HCT116 (cell line): Measurements from ENCODE around the gene TSPAN14. TPM values are rescaled to one million over a fixed set of nuclear protein-coding genes. Genes with fewer than 3 reads are reported as not detected.

Experiments used
- ATAC-seq: fragments of 200-7000 bp; cut with Tn5 transposase; 2 replicates; pipeline ENCODE4 v1.9.1; 2020; ENCODE audit warnings: mild to moderate bottlenecking, moderate library complexity
- BruUV-seq: library from RNA; stranded (reverse); fragments of 400-500 nt; replicated peaks from 2 replicates; lab custom pipeline; 2021; lab: Mats Ljungman, UMichigan
- CTCF ChIA-PET: fragments of 300-600 bp; sonication (Branson Sonifier 250); formaldehyde crosslinking; loops from one replicate; lab custom pipeline; 2021; ENCODE audit warnings: antibody characterized with exemption; lab: Charles Lee
- POLR2A ChIA-PET: fragments of 300-600, 350-600 bp; sonication (Branson Sonifier 250); formaldehyde crosslinking; loops from one replicate; lab custom pipeline; 2021; ENCODE audit warnings: antibody characterized with exemption; lab: Charles Lee
- RAD21 ChIA-PET, 2 experiments: fragments of 300-600 bp; sonication (Branson Sonifier 250); formaldehyde crosslinking; loops; one replicate each; lab custom pipeline; 2023; ENCODE audit warnings: low total read pairs in 2 of 2; ENCODE audit not compliant: uncharacterized antibody in 2 of 2, unreplicated experiment in 2 of 2, low non-redundant PET in 1 of 2; lab: Charles Lee
- DNase-seq: peaks from one replicate; pipeline ENCODE4 v3.0.0-alpha.2; 2010; ENCODE audit warnings: low read depth, low spot score
- H2AFZ ChIP-seq: fragments of 200-600 bp; shearing (Covaris generic), sonication (generic); 2 replicates; pipeline ENCODE4 v1.6.1; 2017; ENCODE audit warnings: low read depth, mixed run types, mixed read lengths, antibody characterized with exemption, low read length; ENCODE audit not compliant: poor library complexity, severe bottlenecking
- H3K27ac ChIP-seq: 2 replicates; pipeline ENCODE4 v1.5.1; 2012; ENCODE audit warnings: low read depth, low read length
- H3K27me3 ChIP-seq: fragments of 200-600 bp; sonication (generic); 2 replicates; pipeline ENCODE4 v1.6.1; 2016; ENCODE audit warnings: mixed run types, low read length, mixed read lengths; ENCODE audit not compliant: insufficient read depth
- H3K36me3 ChIP-seq, 2 experiments: fragments of 200-500 bp in 1 of 2; fragments of 200-600 bp in 1 of 2; sonication (Bioruptor generic) in 1 of 2; sonication (generic) in 1 of 2; 2 replicates each; pipeline versions ENCODE4 v1.5.1 to v1.6.1; 2014 to 2016; ENCODE audit warnings: low read length in 2 of 2, inconsistent platforms in 1 of 2, mixed read lengths in 1 of 2, mixed run types in 1 of 2; ENCODE audit not compliant: insufficient read depth in 2 of 2, control insufficient read depth in 1 of 2
- H3K4me1 ChIP-seq, 2 experiments: fragments of 200-600 bp in 1 of 2; sonication (generic) in 1 of 2; 2 replicates each; pipeline versions ENCODE4 v1.5.1 to v1.6.1; 2012 to 2017; ENCODE audit warnings: low read length in 2 of 2, inconsistent platforms in 1 of 2, mild to moderate bottlenecking in 1 of 2, mixed read lengths in 1 of 2, mixed run types in 1 of 2, moderate library complexity in 1 of 2; ENCODE audit not compliant: insufficient read depth in 2 of 2, control insufficient read depth in 1 of 2
- H3K4me2 ChIP-seq: fragments of 200-600 bp; sonication (generic); 2 replicates; pipeline ENCODE4 v1.6.1; 2017; ENCODE audit warnings: mixed run types, low read length, mixed read lengths
- H3K4me3 ChIP-seq, 2 experiments: fragments of 200-600 bp in 1 of 2; sonication (generic) in 1 of 2; replicated peaks in 1 of 2; 2 replicates each; pipeline ENCODE4 v1.5.1; 2011 to 2016; ENCODE audit warnings: low read length in 2 of 2, control low read depth in 1 of 2, low read depth in 1 of 2, mild to moderate bottlenecking in 1 of 2, mixed read lengths in 1 of 2, mixed run types in 1 of 2
- H3K79me2 ChIP-seq: fragments of 200-600 bp; sonication (generic); 2 replicates; pipeline ENCODE4 v1.6.1; 2017; ENCODE audit warnings: mild to moderate bottlenecking, mixed run types, low read length, moderate library complexity, mixed read lengths; ENCODE audit not compliant: insufficient read depth
- H3K9ac ChIP-seq: fragments of 200-600 bp; sonication (generic); 2 replicates; pipeline ENCODE4 v1.6.1; 2016; ENCODE audit warnings: low read length, mixed read lengths
- H3K9me2 ChIP-seq: fragments of 200-600 bp; sonication (generic), shearing (Covaris generic); 2 replicates; pipeline ENCODE4 v1.6.1; 2017; ENCODE audit warnings: mixed run types, mild to moderate bottlenecking, moderate library complexity; ENCODE audit not compliant: insufficient read depth
- H3K9me3 ChIP-seq, 2 experiments: fragments of 200-500 bp in 1 of 2; fragments of 200-600 bp in 1 of 2; sonication (Bioruptor generic) in 1 of 2; sonication (generic) in 1 of 2; 2 replicates each; pipeline ENCODE4 v1.6.1; 2014 to 2017; ENCODE audit warnings: low read length in 2 of 2, mixed read lengths in 2 of 2, inconsistent platforms in 1 of 2, low read depth in 1 of 2, mild to moderate bottlenecking in 1 of 2, mixed run types in 1 of 2, moderate library complexity in 1 of 2; ENCODE audit not compliant: control insufficient read depth in 1 of 2, insufficient read depth in 1 of 2
- H4K20me1 ChIP-seq: fragments of 200-600 bp; sonication (generic), shearing (Covaris generic); 2 replicates; pipeline ENCODE4 v1.6.1; 2017; ENCODE audit warnings: mixed run types, mild to moderate bottlenecking, moderate library complexity; ENCODE audit not compliant: insufficient read depth
- JUND ChIP-seq: IDR thresholded peaks from 2 replicates; pipeline ENCODE4 v1.6.1; 2012
- SIN3A ChIP-seq: IDR thresholded peaks from 2 replicates; pipeline ENCODE4 v1.6.1; 2012; ENCODE audit warnings: low read depth
- SRF ChIP-seq: IDR thresholded peaks from 2 replicates; pipeline ENCODE4 v1.6.1; 2012; ENCODE audit warnings: low read depth
- TCF7L2 ChIP-seq: IDR thresholded peaks from 2 replicates; pipeline ENCODE4 v1.7.0; 2011; ENCODE audit warnings: borderline replicate concordance, inconsistent platforms; ENCODE audit not compliant: insufficient read depth, insufficient read length; ENCODE audit errors: extremely low read depth
- intact Hi-C: fragments of 100-400 bp; cut with micrococcal nuclease; formaldehyde crosslinking; loops from 2 replicates; pipeline ENCODE4 v1.10.0; 2022
- total RNA-seq: library from RNA; stranded (reverse); gene quantifications from one replicate; pipeline ENCODE4 v1.2.1, GENCODE V29; 2021; ENCODE audit not compliant: unreplicated experiment
- TF ChIP-seq, protein P1 (sequence below): IDR thresholded peaks from 2 replicates; pipeline ENCODE4 v1.6.1; 2012

The TSPAN14 gene
- total RNA-seq, 1 experiment from 2014 or later, result 86.8 TPM

DNA sequence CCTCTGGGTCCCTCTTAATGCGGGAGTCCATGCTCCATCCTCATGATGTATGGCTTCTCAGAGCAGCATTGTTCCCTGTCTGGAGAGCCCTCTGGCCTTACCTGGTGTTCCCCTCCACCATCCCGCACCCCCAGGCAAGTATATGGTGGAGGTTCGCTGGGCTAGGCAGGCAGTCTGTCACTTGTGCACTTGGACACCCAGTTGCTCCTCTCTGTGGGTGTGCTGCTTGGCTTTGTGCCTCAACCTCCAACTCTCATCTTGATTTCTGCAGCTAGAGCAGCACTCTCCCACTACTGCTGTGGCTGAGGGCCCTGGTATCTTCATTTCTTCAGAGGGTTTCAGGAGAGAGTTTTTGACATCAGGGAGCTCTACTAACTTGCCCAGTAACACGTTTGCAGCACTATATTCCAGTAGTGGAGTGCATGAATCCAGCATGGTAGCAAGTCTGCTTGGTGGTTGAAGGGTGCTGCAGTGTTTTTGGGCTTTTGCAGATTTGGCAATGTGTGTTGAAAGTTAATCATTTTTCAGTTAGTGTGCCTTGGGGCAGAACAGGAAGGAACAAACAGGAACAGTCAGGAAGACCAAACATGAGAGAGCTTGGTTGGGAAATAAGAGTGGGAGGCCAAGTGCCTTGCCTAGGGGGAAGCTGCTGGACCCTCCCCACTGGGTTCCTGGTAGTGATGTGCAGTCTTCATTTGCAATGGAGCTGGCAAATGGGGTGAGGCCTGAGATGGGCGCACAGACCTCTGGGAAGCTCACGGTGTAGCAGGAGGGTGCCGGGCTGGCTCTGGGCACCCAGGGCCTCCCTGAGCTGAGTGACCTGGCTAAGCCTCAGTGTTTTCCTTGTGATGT is 37.4 kb downstream of the TSPAN14 start:
- ATAC-seq (no peak), DNase-seq (no peak)
- Histone ChIP-seq H3K9me3 (no peaks in the 10 kb centered on the region), H3K9me2 (no peaks in the 10 kb centered on the region), H3K36me3 (peaks cover 4 to 12% of the 10 kb centered on the region in 2 experiments; a peak in 2 of 4 replicates), H3K27me3 (no peaks in the 10 kb centered on the region), H3K4me1 (peaks cover 37 to 46% of the 10 kb centered on the region in 2 experiments), H3K9ac (no peak overlapping the region), H3K27ac (no peak overlapping the region), H3K4me2 (no peak overlapping the region), H3K79me2 (peaks cover 95% of the 10 kb centered on the region), H3K4me3 (no peak overlapping the region), H4K20me1 (no peaks in the 10 kb centered on the region), H2AFZ (no peak overlapping the region)
- no TSS peak for BruUV-seq
- ChIA-PET RAD21 (no interaction called here), POLR2A (interaction anchor here (0.8 kb wide), 1 partner anchor 8 kb away, joined by 3 read pairs; no protein-coding TSS in a partner anchor), CTCF (interaction anchor here (2.9 kb wide), 1 partner anchor 14 kb away, joined by 14 read pairs; no protein-coding TSS in a partner anchor)
- intact Hi-C loops, result no loop called here
- no peak for TF ChIP-seq JUND

DNA sequence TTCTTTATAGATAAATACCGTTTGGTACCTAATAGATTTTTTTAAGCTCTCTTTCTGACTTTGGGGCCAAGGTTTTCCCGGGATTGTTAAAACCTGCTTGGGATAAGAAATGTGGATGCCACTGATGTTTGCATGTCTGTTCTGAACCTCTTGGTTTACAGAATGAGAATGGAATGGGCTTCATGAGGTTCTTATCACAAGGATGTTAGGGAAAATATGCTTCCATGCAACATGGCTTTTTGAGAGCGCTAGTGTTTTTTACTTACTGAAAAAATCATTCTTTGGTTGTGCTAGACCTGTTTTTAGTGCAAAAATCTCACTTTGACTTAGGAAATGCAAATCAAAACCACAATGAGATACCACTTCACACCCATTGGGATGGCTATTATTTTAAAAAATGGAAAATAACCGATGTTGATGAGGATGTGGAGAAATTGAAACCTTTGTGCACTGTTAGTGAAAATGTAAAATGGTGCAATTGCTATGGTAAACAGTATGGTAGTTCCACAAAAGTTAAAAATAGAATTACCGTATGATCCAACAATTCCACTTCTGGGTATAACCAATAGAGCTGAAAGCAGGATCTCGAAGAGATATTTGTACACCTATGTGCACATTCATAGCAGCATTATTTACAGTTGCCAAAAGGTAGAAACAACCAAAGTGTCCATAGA is 38.9 kb downstream of the TSPAN14 start:
- no peaks in the 10 kb centered on the region for H4K20me1 ChIP-seq
- DNase-seq, result no peak
- ChIA-PET RAD21 (no interaction called here), POLR2A (interaction anchor here (1.1 kb wide), 1 partner anchor 15 kb away, joined by 3 read pairs; no protein-coding TSS in a partner anchor)
- BruUV-seq, result TSS peak; percentile 11
- no peak overlapping the region for H2AFZ ChIP-seq
- H3K27me3 ChIP-seq, result no peaks in the 10 kb centered on the region
- no peaks in the 10 kb centered on the region for H3K9me2 ChIP-seq
- H3K79me2 ChIP-seq, result peaks cover 95% of the 10 kb centered on the region
- peaks cover 48 to 54% of the 10 kb centered on the region in 2 experiments for H3K4me1 ChIP-seq
- H3K27ac ChIP-seq, result peak overlapping the region; percentile 26; the same call in 1 of the 2 replicates
- peak overlapping the region; percentile 11; the same call in 1 of the 2 replicates for H3K4me2 ChIP-seq
- intact Hi-C loops, result no loop called here
- H3K36me3 ChIP-seq, result peaks cover 4 to 12% of the 10 kb centered on the region in 2 experiments; a peak in 2 of 4 replicates
- H3K9me3 ChIP-seq, result no peaks in the 10 kb centered on the region
- no peak overlapping the region for H3K4me3 ChIP-seq
- TF ChIP-seq JUND (no peak), TCF7L2 (no peak), SRF (no peak), SIN3A (no peak)
- TF ChIP-seq, protein P1, sequence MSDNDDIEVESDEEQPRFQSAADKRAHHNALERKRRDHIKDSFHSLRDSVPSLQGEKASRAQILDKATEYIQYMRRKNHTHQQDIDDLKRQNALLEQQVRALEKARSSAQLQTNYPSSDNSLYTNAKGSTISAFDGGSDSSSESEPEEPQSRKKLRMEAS, result no peak
- TF ChIP-seq, all 23 proteins: peak for 0
- ATAC-seq, result no peak
- CTCF ChIA-PET, result interaction anchor here (1.1 to 2.9 kb wide), 2 partner anchors 12 to 15 kb away, joined by 3 to 14 read pairs; no protein-coding TSS in a partner anchor
- H3K9ac ChIP-seq, result no peak overlapping the region
